GM21360 (cell line): ENCODE measurements around the gene FZD7.
A peak's percentile ranks its signal among the peaks of the same experiment; 100 is the strongest.

ENCODE experiments used
- ATAC-seq: cut with Tn5 transposase; IDR thresholded peaks from one replicate; pipeline ENCODE4 v1.9.1; 2021; ENCODE audit warnings: mild to moderate bottlenecking, moderate library complexity; ENCODE audit not compliant: unreplicated experiment

The FZD7 gene

DNA sequence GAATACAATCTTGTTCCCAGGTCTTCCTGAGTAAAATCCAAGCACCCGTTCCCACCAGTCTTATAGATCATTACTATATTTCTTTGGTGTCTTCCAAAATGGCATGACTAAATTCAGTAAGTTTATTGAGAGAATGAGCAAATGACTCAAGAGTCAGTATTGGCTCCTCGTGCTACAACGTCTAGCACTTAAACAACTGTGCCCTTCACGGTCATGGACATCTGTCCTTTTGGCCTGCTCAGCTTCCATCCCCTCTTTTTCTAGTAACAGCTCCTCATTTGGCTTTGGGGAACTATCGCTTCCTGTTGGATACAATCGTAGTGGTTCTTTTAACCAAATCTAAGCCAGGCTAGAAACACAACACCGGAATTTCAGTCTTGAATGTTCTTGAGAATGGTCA lies 24.1 kb upstream of the FZD7 start:
- no peak for ATAC-seq

DNA sequence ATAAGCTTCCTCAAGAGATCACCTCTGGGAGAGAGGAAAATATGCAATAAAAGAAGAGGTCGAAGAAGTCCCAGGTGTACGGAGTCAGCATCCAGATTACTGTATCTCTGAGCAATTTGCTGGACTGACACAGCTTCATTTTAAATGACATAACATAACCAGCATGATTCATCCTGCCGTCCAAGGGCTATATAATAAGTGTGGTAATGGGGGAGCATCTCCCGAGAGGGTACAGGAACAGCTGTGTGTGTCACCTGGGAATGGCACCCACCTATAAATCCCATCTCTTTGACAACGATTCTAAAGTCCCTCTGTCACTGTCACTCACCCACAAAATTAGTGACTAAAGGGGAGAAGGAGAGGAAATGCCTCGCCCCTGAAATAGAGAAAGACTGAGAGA lies 19.3 kb upstream of the FZD7 start:
- no peak for ATAC-seq

DNA sequence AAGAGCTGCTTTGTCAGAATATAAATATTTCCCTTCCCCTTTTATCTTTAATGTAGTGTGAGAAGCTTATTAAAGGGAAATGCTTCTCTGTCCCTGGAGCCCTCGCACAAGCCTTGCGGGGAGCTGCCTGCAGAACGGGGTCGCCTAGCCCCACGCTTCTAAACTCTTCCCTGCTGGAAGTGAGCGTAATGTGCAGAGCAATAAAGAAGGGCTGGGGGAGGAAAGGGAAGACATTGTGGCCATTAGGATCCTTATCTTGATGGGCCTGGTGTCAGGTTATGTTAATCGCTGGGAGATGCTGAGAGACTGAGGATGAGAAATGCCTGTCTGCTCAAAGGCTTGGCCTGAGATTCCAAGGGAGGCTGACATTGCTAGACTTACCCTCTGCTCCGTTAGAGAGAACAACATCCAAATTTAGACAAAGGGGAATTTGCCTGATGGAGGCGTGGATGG lies 18.9 kb upstream of the FZD7 start:
- no peak for ATAC-seq

DNA sequence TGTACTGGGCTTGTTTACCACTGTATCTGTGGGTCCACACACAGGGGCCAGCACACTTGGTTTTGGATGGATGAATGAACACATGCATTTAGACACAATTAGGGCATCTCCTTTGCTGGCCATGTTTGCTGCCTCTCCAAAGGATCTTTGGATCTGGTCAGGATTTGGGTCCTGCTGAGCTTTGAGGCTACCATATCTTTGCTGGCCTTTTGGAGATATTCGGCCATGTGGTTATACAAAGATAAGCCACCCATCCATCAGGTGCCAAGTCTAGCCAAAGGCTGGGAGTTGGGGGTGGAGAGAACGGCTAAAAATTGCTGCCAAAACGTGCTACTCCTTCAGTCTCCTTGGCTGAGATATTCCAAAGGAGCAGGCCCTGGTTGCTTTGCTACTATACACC lies 18.2 kb upstream of the FZD7 start:
- ATAC-seq: no peak

DNA sequence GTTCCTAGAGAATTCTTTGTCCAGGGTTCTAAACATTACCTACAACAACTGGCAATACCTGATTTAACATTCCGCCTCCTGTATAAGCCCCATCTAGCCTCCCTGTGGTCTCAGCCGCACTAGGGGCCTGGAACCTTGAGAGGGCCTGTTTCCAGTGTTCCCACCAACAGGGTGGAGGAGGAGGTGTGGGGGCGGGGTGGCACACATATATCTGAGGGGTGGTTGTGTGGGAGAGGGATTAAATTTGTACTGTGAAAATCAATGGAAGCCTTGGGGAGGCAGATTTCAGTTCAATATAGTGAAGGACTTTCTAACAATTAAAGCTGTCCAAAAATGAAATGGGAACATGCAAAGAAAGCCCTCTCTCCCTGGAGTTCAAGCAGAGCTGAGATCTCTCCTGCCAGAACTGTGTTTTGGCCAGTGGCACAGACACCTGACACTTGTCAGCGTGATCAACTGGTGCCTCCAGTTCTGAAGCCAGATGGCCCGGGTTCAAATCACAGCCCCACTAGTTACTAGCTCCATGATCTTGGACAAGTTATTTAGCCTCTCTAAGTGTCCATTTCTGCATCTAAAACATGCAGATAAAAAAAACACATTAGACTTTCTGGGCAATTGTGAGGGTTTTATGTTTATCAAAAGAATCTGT lies 17.0 kb upstream of the FZD7 start:
- no peak for ATAC-seq

DNA sequence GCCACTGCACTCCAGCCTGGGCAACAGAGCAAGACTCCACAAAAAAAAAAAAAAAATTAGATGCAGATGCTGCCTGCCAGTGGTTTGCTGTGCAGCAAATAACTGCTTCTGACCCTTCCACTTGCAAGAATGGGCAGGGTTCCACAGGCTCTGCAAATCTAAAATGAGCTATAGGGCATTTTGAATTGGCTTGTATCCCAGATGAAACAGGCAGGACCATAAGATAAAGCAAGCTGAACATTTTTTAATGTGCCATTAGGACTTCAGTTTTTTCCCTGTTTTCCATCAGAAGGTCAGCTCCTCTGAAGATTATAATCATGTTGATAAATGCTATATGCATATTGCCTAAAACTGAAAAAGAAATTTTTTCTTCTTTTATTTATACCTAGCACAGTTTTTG lies 15.7 kb upstream of the FZD7 start:
- no peak for ATAC-seq

DNA sequence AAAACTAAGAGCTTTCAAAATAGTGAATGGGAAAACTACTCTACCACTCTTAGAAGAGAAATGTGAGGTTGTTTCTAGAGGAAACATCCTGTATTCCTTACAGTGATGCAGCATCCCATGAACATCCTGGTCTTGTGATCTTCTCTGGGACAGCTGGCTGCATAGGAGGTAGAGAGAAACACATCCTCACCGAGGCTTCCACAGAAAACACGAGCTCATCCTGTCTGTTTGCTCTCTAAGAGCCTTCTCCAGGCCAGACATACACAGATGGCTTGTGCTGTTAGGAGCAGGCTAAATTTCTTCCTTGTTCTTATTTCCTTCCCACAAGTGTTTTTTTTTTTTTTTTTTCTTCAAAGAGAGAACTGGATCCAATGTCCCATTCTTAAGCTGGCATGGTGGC lies 14.7 kb upstream of the FZD7 start:
- no peak for ATAC-seq

DNA sequence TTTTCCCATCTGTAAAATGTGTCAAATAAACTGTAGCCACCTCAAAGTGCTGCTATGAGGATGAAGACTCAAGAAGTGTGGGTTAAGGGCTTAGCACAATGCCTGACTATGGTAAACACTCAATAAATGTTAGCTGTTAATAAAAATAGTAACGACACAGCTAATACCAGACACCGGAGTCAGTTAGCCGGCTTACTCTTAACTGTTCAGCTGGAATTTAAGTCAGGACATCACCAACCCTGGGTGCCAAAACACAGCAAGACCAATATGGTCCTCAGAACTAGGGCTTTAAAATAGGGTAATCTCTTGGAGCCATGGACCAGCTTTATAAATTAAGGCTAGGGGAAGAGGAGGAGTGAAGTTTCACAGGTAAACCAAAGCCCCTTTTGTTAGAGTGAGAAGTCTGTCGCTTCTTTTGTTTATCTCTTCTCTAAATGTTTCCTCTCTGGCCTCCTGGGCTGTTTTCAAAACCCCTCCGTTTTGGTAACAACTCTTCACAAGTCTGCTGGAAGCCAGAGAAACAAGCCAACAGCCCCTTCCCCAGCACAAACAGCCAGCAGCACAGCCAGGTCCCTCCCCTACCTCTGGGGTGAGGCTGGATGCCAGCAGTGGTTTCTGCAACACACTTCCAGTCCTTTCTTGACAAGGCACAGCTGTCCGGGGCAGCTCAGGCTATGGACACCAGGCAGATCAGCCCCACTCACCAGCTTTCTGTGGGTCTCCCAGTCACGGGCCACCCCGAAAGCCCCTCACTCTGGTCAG lies 13.8 kb upstream of the FZD7 start:
- ATAC-seq: no peak

DNA sequence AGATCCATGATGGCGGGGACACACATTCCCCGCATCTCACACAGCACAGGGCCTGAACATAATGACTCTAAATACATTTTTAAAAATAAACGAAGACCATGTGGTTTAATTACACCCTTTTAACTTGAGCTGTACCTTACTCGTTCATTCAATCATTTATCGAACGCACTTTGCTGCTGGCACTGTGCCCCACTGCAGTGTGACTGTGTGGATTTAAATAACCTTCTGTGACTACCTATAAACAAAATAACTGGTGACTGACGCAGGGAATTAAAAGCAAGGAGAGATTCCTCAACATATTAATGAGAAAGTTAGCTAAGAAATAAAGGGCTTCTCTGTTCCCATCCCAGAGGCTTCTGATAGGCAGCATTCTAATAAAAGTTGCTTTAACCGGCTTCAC lies 10.9 kb upstream of the FZD7 start:
- ATAC-seq: no peak

DNA sequence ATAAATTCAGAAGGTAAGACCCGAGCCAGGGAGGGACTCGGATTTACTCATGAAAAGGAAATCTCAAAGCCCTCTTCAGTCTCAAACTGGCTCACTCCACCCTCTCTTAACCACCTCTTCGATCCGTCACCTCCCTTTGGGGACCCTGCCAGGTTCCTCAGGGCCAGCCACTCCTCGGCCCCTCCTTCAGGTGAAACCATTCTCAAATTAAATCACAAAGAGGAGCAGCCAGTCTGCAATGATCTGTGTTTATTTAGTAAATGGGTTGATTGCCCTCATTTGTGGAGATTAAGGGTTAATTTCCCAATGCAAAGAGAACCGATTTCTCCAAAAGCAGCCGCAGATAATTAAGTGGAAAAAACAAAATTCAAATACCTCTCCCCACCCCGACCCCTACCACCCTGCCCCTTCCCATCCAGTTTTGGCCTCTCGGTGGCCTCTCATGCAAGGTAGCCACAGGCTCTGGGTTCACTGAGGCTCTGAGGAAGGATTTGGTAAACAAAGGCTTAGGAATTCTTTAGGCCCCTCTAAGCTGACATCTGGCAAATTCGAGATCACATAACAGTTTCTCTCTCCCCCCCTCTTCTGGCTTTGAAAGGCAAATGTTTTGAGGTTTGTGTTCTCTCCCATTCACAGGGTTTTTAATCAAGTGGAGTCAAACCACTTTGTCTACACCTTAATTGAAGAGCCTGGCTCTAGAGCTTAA lies 10.3 kb upstream of the FZD7 start:
- no peak for ATAC-seq

DNA sequence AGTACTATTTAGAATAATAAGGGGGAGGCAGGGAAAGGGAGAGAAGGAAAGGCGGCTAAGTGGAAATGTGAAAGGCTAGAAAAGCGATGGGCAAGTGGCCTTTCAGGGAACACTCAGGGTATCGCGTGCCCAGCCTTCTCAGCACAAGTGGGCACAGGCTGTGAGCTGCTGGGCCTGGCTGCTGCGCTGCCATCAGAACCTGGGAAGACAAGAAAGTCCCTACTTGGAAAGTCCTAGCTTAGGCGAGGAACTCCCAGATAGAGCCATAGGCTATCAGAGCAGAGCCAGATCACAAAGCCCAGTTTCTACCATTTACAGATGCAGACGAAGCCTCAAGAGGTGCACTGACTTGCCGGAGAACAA lies 9.8 kb upstream of the FZD7 start:
- no peak for ATAC-seq

DNA sequence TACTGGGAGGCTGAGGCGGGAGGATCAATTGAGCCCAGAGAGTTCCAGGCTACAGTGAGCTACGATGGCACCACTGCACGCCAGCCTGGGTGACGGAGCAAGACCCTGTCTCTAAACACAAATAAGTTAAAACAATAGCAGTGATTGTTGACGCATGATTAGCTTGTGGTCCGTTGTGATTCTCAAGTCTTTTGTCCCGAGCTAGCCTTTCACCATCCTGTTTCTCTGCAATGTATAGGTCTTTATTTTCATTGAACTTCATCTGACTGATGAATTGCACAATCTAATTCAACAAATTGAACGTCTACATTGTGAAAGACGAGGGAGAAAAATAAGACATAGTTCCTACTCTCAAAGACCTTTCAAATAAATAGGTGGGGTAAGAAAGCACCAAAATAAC lies 8.8 kb upstream of the FZD7 start:
- ATAC-seq: no peak

DNA sequence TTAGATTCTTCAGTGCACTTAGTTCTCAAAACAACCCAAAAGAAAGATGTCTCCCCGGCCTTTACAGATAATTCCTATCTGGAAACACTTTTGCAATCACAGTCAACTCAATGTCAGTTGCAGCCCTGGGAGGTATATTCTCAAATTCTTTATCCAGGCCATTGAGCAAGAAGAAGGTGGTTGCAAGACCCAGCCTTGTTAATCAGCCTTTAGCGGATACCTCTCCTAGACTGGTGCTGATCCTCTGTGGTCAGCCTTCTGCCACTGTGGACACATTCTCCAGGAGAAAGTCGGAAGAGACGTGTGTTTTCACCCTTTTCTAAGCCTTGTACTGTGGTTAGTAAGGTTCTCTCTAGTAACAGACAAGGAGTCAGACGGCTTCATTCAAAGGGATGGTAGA lies 7.8 kb upstream of the FZD7 start:
- ATAC-seq: no peak

DNA sequence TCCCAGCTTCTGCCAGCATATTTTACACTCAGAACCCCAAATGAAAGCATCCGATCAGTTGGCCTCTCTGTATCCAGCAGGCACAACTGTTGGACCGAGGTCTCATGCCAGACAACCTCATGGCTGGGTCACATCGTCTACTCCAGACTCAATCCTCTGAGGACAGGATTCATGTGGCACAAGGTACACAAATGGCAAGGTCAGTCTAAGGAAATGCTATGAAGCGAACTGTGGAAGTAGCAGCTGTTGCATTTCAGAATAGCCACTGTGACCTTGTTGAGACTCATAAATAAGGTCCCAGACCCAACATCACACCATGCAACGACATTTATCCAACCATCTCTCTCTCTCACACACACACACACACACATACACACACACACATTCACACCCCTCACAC lies 7.1 kb upstream of the FZD7 start:
- no peak for ATAC-seq

DNA sequence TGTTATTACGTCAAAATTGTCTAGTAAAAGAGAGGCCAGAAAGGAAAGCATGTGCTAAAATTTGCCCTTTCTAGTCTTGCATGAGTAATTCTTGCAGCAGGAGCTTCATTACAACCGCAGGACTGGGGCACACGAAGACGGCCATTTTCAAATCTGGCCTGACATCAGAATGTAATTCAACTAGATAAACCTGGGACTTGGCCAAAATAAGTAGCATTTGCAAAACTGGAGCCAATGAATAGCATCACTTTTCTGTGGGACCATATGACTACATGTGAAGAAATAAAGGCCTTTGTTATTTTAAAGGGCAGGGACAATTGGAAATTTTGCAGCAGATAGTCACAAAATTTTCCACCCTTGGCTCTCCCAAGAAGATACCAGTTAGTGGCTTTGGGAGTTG lies 3.0 kb upstream of the FZD7 start:
- ATAC-seq: no peak

DNA sequence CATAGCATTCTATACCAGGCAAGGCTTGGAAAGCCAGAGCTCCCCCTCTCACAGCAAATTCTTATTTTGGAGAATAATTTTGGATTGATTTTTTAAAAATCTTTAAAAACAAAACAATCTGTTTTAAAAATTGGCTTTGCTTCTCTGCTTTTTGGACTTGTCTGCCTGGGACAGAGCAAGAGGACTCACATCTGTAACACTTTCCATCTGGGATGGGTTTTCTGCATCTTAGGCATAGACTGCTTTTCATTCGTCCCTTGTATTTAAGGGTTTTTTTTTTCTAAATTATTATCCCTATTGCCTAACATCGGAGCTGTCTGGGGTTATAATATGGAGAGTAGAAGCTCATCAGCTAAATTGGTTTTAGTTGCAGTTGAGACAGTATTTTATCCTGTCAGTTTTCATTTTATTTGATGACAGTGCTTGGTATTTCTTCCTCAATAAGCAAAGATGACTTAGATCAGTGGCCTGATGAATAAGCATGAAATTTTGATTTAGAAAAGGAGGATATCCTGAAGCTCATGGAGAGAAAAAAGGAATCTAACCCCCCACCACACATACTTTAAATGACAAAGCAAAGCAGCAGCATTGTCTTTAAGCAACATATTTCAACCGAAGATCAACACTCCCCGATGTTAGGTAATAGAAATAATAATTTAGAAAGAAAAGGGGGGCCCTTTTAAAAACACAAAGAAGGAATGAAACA lies 2.3 kb upstream of the FZD7 start:
- no peak for ATAC-seq

DNA sequence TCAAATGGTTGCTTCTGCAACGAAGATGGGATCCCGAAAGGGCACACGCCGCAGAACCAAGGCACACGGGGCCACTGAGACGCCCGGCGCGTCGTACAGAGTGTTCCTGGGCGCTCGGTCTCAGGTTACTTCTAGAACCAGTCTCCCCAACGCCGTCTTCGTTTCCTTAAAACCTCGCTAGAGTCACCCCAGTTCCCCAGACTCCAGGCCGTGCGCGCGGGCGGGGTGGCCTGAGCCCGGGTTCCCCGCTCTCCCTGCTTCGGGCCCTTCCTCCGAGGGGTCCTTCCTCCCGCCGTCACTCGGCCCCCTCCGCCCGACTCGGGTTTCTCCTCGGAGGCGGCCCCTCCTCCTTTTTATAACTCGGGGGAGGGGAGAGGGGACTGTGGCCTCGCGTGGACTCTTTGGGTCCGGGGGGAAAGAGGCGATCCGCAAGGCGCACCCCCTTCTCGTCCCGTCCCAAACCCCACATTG lies 774 bp upstream of the FZD7 start:
- peak; percentile 2 for ATAC-seq

DNA sequence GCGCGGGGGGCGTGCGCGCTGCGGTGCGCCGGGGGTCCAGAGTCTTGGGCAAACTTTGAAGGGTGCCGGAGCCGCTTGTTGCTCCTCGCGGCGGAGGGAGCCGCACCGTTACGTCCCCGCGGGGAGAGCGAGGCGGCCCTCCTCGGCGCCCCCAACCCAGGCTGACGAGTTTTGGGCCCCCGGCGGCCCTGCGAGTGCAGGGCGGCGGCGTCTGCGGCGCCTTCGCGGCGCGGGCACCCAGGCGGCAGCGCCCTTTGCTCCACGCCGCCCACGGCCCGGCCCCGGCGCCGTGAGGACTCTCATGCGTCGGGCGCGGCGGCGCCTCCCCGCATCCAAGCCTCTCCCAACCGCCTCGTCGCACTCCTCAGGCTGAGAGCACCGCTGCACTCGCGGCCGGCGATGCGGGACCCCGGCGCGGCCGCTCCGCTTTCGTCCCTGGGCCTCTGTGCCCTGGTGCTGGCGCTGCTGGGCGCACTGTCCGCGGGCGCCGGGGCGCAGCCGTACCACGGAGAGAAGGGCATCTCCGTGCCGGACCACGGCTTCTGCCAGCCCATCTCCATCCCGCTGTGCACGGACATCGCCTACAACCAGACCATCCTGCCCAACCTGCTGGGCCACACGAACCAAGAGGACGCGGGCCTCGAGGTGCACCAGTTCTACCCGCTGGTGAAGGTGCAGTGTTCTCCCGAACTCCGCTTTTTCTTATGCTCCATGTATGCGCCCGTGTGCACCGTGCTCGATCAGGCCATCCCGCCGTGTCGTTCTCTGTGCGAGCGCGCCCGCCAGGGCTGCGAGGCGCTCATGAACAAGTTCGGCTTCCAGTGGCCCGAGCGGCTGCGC lies 814 bp downstream of the FZD7 start:
- no peak for ATAC-seq

DNA sequence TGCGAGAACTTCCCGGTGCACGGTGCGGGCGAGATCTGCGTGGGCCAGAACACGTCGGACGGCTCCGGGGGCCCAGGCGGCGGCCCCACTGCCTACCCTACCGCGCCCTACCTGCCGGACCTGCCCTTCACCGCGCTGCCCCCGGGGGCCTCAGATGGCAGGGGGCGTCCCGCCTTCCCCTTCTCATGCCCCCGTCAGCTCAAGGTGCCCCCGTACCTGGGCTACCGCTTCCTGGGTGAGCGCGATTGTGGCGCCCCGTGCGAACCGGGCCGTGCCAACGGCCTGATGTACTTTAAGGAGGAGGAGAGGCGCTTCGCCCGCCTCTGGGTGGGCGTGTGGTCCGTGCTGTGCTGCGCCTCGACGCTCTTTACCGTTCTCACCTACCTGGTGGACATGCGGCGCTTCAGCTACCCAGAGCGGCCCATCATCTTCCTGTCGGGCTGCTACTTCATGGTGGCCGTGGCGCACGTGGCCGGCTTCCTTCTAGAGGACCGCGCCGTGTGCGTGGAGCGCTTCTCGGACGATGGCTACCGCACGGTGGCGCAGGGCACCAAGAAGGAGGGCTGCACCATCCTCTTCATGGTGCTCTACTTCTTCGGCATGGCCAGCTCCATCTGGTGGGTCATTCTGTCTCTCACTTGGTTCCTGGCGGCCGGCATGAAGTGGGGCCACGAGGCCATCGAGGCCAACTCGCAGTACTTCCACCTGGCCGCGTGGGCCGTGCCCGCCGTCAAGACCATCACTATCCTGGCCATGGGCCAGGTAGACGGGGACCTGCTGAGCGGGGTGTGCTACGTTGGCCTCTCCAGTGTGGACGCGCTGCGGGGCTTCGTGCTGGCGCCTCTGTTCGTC lies 1.7 kb downstream of the FZD7 start:
- ATAC-seq: no peak

DNA sequence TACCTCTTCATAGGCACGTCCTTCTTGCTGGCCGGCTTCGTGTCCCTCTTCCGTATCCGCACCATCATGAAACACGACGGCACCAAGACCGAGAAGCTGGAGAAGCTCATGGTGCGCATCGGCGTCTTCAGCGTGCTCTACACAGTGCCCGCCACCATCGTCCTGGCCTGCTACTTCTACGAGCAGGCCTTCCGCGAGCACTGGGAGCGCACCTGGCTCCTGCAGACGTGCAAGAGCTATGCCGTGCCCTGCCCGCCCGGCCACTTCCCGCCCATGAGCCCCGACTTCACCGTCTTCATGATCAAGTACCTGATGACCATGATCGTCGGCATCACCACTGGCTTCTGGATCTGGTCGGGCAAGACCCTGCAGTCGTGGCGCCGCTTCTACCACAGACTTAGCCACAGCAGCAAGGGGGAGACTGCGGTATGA lies 2.3 kb downstream of the FZD7 start:
- ATAC-seq: no peak
